ENCODE results near the gene RASSF5.

DNA sequence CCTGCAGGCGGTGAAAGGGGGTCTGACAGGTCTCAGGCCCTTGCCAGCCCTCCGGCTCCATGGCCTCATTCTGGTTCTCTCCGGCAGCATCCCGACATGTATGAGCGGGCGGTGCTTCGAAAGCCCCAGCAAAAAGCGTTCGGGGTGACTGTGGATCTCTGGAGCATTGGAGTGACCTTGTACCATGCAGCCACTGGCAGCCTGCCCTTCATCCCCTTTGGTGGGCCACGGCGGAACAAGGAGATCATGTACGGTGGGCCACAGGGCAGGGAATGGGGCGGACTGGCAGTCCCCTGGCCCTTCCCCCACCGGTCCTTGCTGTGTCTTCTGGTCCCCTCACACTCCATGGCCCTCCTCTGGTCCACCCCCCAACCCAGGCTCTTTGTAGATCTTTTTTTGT lies 30.7 kb upstream of the RASSF5 start:
- TF ChIP-seq POLR2AphosphoS5 (IDR thresholded peaks at IDR 0.05; ENCODE audit: low read depth) (no peak), EZH2phosphoT487 (IDR thresholded peaks at IDR 0.05; ENCODE audit: unreplicated experiment) (no peak)
- TF ChIP-seq, protein P1, sequence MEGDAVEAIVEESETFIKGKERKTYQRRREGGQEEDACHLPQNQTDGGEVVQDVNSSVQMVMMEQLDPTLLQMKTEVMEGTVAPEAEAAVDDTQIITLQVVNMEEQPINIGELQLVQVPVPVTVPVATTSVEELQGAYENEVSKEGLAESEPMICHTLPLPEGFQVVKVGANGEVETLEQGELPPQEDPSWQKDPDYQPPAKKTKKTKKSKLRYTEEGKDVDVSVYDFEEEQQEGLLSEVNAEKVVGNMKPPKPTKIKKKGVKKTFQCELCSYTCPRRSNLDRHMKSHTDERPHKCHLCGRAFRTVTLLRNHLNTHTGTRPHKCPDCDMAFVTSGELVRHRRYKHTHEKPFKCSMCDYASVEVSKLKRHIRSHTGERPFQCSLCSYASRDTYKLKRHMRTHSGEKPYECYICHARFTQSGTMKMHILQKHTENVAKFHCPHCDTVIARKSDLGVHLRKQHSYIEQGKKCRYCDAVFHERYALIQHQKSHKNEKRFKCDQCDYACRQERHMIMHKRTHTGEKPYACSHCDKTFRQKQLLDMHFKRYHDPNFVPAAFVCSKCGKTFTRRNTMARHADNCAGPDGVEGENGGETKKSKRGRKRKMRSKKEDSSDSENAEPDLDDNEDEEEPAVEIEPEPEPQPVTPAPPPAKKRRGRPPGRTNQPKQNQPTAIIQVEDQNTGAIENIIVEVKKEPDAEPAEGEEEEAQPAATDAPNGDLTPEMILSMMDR (conservative IDR thresholded peaks at IDR 0.05; ENCODE audit: low read depth in 2 of 2) = no peak
